ENCODE results near the gene NTM. TPM values are rescaled to one million over a fixed set of nuclear protein-coding genes. Genes with fewer than 3 reads are reported as not detected.

The NTM gene
- total RNA-seq, 1 experiment from 2014 or later, result not detected

DNA sequence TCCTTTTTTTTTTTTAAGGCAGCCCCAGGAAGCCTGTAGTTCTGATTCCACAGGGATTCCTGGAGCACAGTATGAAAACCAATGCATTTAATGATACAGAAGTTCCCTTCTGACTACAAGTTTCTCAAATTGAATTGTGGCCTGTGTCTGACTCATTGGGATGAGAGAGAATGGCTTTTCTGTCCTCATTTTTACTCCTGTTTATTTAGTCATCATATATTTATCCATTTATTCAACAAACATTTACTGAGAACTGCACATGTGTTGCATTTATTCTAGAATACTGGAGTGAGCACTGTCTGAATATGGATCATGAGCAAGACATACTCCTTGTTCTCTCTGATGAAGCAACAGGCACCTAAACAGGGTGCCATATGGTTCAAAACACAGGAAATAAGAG, 231.2 kb downstream of the NTM start:
- ChIA-PET POLR2A (no interaction called here), CTCF (no interaction called here), RAD21 (ENCODE audit: low non-redundant PET in 1 of 2, low total read pairs in 2 of 2, uncharacterized antibody in 2 of 2, unreplicated experiment in 2 of 2) (no interaction called here)
- H3K27me3 ChIP-seq (ENCODE audit: insufficient read depth, low read length), result no peaks in the 10 kb centered on the region
- DNase-seq (ENCODE audit: low read depth, low spot score) (no peak), ATAC-seq (no peak)
- no peak overlapping the region for H2AFZ ChIP-seq (ENCODE audit: low read depth, low read length, poor library complexity, severe bottlenecking)
- H3K36me3 ChIP-seq (ENCODE audit: control insufficient read depth in 1 of 2, insufficient read depth in 2 of 2, low read length in 2 of 2), result no peaks in the 10 kb centered on the region
- H3K27ac ChIP-seq (ENCODE audit: low read depth, low read length), result no peak overlapping the region
- H4K20me1 ChIP-seq (ENCODE audit: insufficient read depth), result no peaks in the 10 kb centered on the region
- no TSS peak for BruUV-seq (replicated peaks)
- no peaks in the 10 kb centered on the region for H3K9me2 ChIP-seq (ENCODE audit: insufficient read depth)
- intact Hi-C loops (cut with micrococcal nuclease), result no loop called here
- no peaks in the 10 kb centered on the region for H3K79me2 ChIP-seq (ENCODE audit: insufficient read depth, low read length)
- H3K4me2 ChIP-seq (ENCODE audit: low read length), result no peak overlapping the region
- H3K4me1 ChIP-seq (ENCODE audit: control insufficient read depth in 1 of 2, insufficient read depth in 2 of 2, low read length in 2 of 2), result no peaks in the 10 kb centered on the region
- no peak overlapping the region for H3K9ac ChIP-seq (ENCODE audit: low read length)
- H3K9me3 ChIP-seq (ENCODE audit: control insufficient read depth in 1 of 2, insufficient read depth in 1 of 2, low read depth in 1 of 2, low read length in 2 of 2), result no peaks in the 10 kb centered on the region; a peak in 2 of 4 replicates
- TF ChIP-seq, protein P1, sequence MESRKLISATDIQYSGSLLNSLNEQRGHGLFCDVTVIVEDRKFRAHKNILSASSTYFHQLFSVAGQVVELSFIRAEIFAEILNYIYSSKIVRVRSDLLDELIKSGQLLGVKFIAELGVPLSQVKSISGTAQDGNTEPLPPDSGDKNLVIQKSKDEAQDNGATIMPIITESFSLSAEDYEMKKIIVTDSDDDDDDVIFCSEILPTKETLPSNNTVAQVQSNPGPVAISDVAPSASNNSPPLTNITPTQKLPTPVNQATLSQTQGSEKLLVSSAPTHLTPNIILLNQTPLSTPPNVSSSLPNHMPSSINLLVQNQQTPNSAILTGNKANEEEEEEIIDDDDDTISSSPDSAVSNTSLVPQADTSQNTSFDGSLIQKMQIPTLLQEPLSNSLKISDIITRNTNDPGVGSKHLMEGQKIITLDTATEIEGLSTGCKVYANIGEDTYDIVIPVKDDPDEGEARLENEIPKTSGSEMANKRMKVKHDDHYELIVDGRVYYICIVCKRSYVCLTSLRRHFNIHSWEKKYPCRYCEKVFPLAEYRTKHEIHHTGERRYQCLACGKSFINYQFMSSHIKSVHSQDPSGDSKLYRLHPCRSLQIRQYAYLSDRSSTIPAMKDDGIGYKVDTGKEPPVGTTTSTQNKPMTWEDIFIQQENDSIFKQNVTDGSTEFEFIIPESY (IDR thresholded peaks at IDR 0.05; ENCODE audit: extremely low read depth, insufficient replicate concordance, low read length), result no peak
- no peak overlapping the region for H3K4me3 ChIP-seq (replicated peaks in 1 of 2; ENCODE audit: low read depth in 1 of 2, low read length in 2 of 2)

DNA sequence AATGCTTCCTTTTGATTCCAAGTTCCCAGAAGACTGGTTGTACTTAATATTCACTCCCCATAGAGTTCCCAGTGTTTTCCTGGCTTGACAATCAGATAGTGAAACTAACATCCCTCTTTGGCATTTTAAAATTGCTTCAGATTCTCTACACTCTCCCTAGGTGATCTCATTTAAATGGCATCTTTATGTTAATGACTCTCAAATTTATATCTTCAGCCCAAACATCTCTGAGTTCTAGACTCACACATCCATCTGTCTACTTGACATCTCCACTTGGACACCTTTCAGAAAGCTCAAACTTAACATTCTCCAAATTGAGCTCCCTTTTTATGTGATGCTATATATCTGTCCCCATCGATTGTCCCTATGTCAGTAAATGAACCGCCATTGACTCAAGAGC, 232.0 kb downstream of the NTM start:
- no TSS peak for BruUV-seq (replicated peaks)
- Histone ChIP-seq H3K4me2 (ENCODE audit: low read length) (no peak overlapping the region), H3K9me3 (ENCODE audit: control insufficient read depth in 1 of 2, insufficient read depth in 1 of 2, low read depth in 1 of 2, low read length in 2 of 2) (no peaks in the 10 kb centered on the region; a peak in 2 of 4 replicates), H3K27ac (ENCODE audit: low read depth, low read length) (no peak overlapping the region), H3K4me1 (ENCODE audit: control insufficient read depth in 1 of 2, insufficient read depth in 2 of 2, low read length in 2 of 2) (no peaks in the 10 kb centered on the region), H2AFZ (ENCODE audit: low read depth, low read length, poor library complexity, severe bottlenecking) (no peak overlapping the region), H3K27me3 (ENCODE audit: insufficient read depth, low read length) (no peaks in the 10 kb centered on the region), H3K79me2 (ENCODE audit: insufficient read depth, low read length) (no peaks in the 10 kb centered on the region), H3K9me2 (ENCODE audit: insufficient read depth) (no peaks in the 10 kb centered on the region), H3K4me3 (replicated peaks in 1 of 2; ENCODE audit: low read depth in 1 of 2, low read length in 2 of 2) (no peak overlapping the region), H3K9ac (ENCODE audit: low read length) (no peak overlapping the region), H4K20me1 (ENCODE audit: insufficient read depth) (no peaks in the 10 kb centered on the region), H3K36me3 (ENCODE audit: control insufficient read depth in 1 of 2, insufficient read depth in 2 of 2, low read length in 2 of 2) (no peaks in the 10 kb centered on the region)
- DNase-seq (ENCODE audit: low read depth, low spot score), result no peak
- TF ChIP-seq FOSL1 (IDR thresholded peaks at IDR 0.05; ENCODE audit: low read depth) (no peak), POLR2AphosphoS5 (IDR thresholded peaks at IDR 0.05; ENCODE audit: low read depth, low read length) (no peak), EZH2phosphoT487 (IDR thresholded peaks at IDR 0.05; ENCODE audit: borderline replicate concordance) (no peak), ZFX (IDR thresholded peaks at IDR 0.05) (no peak), SP1 (IDR thresholded peaks at IDR 0.05; ENCODE audit: low read depth) (no peak), JUND (IDR thresholded peaks at IDR 0.05) (no peak), ZNF274 (IDR thresholded peaks at IDR 0.05; ENCODE audit: low read depth, low read length) (no peak), EGR1 (IDR thresholded peaks at IDR 0.05; ENCODE audit: low read depth) (no peak), CBX3 (IDR thresholded peaks at IDR 0.05; ENCODE audit: low read depth) (no peak), SIN3A (IDR thresholded peaks at IDR 0.05; ENCODE audit: low read depth) (no peak), YY1 (IDR thresholded peaks at IDR 0.05; ENCODE audit: extremely low read depth, insufficient replicate concordance, low read depth, low read length) (no peak)
- TF ChIP-seq, protein P2, sequence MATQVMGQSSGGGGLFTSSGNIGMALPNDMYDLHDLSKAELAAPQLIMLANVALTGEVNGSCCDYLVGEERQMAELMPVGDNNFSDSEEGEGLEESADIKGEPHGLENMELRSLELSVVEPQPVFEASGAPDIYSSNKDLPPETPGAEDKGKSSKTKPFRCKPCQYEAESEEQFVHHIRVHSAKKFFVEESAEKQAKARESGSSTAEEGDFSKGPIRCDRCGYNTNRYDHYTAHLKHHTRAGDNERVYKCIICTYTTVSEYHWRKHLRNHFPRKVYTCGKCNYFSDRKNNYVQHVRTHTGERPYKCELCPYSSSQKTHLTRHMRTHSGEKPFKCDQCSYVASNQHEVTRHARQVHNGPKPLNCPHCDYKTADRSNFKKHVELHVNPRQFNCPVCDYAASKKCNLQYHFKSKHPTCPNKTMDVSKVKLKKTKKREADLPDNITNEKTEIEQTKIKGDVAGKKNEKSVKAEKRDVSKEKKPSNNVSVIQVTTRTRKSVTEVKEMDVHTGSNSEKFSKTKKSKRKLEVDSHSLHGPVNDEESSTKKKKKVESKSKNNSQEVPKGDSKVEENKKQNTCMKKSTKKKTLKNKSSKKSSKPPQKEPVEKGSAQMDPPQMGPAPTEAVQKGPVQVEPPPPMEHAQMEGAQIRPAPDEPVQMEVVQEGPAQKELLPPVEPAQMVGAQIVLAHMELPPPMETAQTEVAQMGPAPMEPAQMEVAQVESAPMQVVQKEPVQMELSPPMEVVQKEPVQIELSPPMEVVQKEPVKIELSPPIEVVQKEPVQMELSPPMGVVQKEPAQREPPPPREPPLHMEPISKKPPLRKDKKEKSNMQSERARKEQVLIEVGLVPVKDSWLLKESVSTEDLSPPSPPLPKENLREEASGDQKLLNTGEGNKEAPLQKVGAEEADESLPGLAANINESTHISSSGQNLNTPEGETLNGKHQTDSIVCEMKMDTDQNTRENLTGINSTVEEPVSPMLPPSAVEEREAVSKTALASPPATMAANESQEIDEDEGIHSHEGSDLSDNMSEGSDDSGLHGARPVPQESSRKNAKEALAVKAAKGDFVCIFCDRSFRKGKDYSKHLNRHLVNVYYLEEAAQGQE (IDR thresholded peaks at IDR 0.05; ENCODE audit: low read depth), result no peak
- TF ChIP-seq, protein P3, sequence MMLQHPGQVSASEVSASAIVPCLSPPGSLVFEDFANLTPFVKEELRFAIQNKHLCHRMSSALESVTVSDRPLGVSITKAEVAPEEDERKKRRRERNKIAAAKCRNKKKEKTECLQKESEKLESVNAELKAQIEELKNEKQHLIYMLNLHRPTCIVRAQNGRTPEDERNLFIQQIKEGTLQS (IDR thresholded peaks at IDR 0.05), result no peak
- intact Hi-C loops (cut with micrococcal nuclease), result no loop called here
- ChIA-PET CTCF (no interaction called here), RAD21 (ENCODE audit: low non-redundant PET in 1 of 2, low total read pairs in 2 of 2, uncharacterized antibody in 2 of 2, unreplicated experiment in 2 of 2) (no interaction called here), POLR2A (no interaction called here)
- ATAC-seq, result no peak

Measured in HCT116 (cell line).